H1 (cell line): ENCODE measurements around the gene UNC13C. TPM values are rescaled to one million over a fixed set of nuclear protein-coding genes. Genes with fewer than 3 reads are reported as not detected.

Source experiments
- POLR2AphosphoS5 ChIP-seq: IDR thresholded peaks from 2 replicates; pipeline ENCODE4 v1.6.1; 2011; ENCODE audit warnings: low read depth, low read length
- RAD21 ChIP-seq, 2 experiments: IDR thresholded peaks in 1 of 2; conservative IDR thresholded peaks in 1 of 2; 2 replicates each; pipeline ENCODE4 v1.6.1; 2011; ENCODE audit warnings: low read depth in 2 of 2, low read length in 2 of 2, improper control_type of control experiment in 1 of 2, inconsistent platforms in 1 of 2, mild to moderate bottlenecking in 1 of 2, moderate library complexity in 1 of 2
- polyA plus RNA-seq, 7 experiments: library from polyadenylated mRNA; depleted of rRNA in 3 of 7; stranded (reverse) in 5 of 7; unstranded in 2 of 7; fragments of >200 nt in 5 of 7; fragments of 200-250 nt in 2 of 7; gene quantifications; 1 replicate in 5 of 7; 2 replicates in 1 of 7; 4 replicates in 1 of 7; pipeline versions ENCODE4 v1.2.1 to v1.2.3, GENCODE V29; 2011 to 2013; ENCODE audit warnings: missing spikeins in 2 of 7, mixed read lengths in 2 of 7
- total RNA-seq: library from RNA; stranded (reverse); fragmentation: NEBNext Ultra II Directional; extraction: Animal tissue kit (Norgen Biotek cat#: 25700); gene quantifications from 2 replicates; pipeline ENCODE4 v1.2.1, GENCODE V29; 2021

The UNC13C gene
- total and polyA plus RNA-seq, 2 of the 8 experiments (the other 6 are each of a cell fraction or from before 2014, with no cell fraction given), result 0.02 to 0.13 TPM

DNA sequence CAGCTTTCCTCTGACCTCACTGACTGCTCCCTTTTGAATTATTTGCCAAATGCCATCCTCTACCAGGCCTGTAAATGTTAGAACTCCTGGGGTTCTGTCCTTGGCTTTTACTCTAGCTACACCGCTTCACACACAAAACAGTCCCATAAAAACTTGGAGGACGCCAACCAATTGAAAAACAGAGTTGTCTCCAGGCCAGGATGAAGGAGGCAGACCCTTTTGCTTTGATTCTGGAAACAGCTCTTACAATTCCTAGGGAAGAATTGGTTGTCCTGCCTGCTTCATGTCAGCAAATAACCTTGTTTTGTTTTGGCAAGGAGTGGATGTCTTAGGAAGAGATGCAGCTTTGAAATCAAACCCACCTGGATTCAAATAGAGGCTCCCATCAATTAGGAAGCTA lies 375.5 kb downstream of the UNC13C start (continued):
- TF ChIP-seq POLR2AphosphoS5 (no peak), RAD21 (IDR thresholded peaks at IDR 0.05 in 1 of 2, conservative IDR thresholded peaks at IDR 0.05 in 1 of 2; ENCODE audit: low read depth in 2 of 2, low read length in 2 of 2) (no peak)
